ENCODE measurements around the gene SGCD.

The SGCD gene

GRCh38 chr5:156815988-156816599 is 489.1 kb downstream of the SGCD start:
- H3K36me3 ChIP-seq (ENCODE audit: insufficient read depth, low read length), result no peaks in the 10 kb centered on the region
- H3K9me3 ChIP-seq (ENCODE audit: control insufficient read depth, insufficient read depth, low read length), result no peaks in the 10 kb centered on the region
- peaks cover 31% of the 10 kb centered on the region for H3K4me1 ChIP-seq (ENCODE audit: insufficient read depth, low read length)
- no peak overlapping the region for H3K9ac ChIP-seq (ENCODE audit: low read depth, low read length)
